SK-N-SH (cell line): ENCODE results near the gene SLC6A3. TPM values are rescaled to one million over a fixed set of nuclear protein-coding genes. Genes with fewer than 3 reads are reported as not detected.

Experiments used
- CTCF ChIA-PET: fragments of 300-600, 350-600 bp; formaldehyde crosslinking; extraction: SDS; loops from one replicate; lab custom pipeline; 2021; lab: Yijun Ruan, JAX
- POLR2A ChIA-PET: fragments of 350-600 bp; sonication (Branson Sonifier 250); formaldehyde crosslinking; extraction: SDS; loops from one replicate; lab custom pipeline; 2020; ENCODE audit warnings: antibody characterized with exemption, inconsistent platforms; lab: Yijun Ruan, JAX
- DNase-seq: peaks from one replicate; pipeline ENCODE4 v3.0.0; 2012
- H2AFZ ChIP-seq: fragments of 200-600 bp; sonication (generic); 2 replicates; pipeline ENCODE4 v1.8.1; 2016; ENCODE audit warnings: antibody characterized with exemption, mild to moderate bottlenecking, low read depth
- H3F3A ChIP-seq: fragments of 200-600 bp; sonication (generic); replicated peaks from 2 replicates; pipeline ENCODE3; 2016; ENCODE audit warnings: antibody characterized with exemption, mild to moderate bottlenecking; ENCODE audit not compliant: insufficient read depth
- H3K27ac ChIP-seq, 2 experiments: fragments of 200-500 bp in 1 of 2; fragments of 200-600 bp in 1 of 2; sonication (Bioruptor generic) in 1 of 2; sonication (generic), shearing (Covaris generic) in 1 of 2; 2 replicates each; pipeline versions ENCODE4 v1.5.1 to v1.6.1; 2014 to 2016; ENCODE audit warnings: low read depth in 2 of 2, inconsistent platforms in 1 of 2, low read length in 1 of 2, mild to moderate bottlenecking in 1 of 2, mixed read lengths in 1 of 2
- H3K27me3 ChIP-seq: fragments of 200-600 bp; sonication (generic), shearing (Covaris generic); 2 replicates; pipeline ENCODE4 v1.6.1; 2016; ENCODE audit warnings: mixed run types; ENCODE audit not compliant: insufficient read depth
- H3K36me3 ChIP-seq, 2 experiments: fragments of 200-500 bp in 1 of 2; fragments of 200-600 bp in 1 of 2; sonication (Bioruptor generic) in 1 of 2; sonication (generic) in 1 of 2; replicated peaks in 1 of 2; 2 replicates each; pipeline versions ENCODE3 to v1.5.1; 2014 to 2016; ENCODE audit warnings: low read length in 1 of 2, mild to moderate bottlenecking in 1 of 2; ENCODE audit not compliant: insufficient read depth in 2 of 2, control insufficient read depth in 1 of 2
- H3K4me1 ChIP-seq, 2 experiments: fragments of 200-500 bp in 1 of 2; fragments of 200-600 bp in 1 of 2; sonication (Bioruptor generic) in 1 of 2; sonication (generic), shearing (Covaris generic) in 1 of 2; 2 replicates each; pipeline versions ENCODE4 v1.5.1 to v1.6.1; 2014 to 2016; ENCODE audit warnings: low read depth in 1 of 2, low read length in 1 of 2, mixed run types in 1 of 2; ENCODE audit not compliant: insufficient read depth in 2 of 2, control insufficient read depth in 1 of 2
- H3K4me2 ChIP-seq: fragments of 200-600 bp; sonication (generic), shearing (Covaris generic); 2 replicates; pipeline ENCODE4 v1.6.1; 2017; ENCODE audit warnings: mixed run types
- H3K4me3 ChIP-seq, 2 experiments: fragments of 200-500 bp in 1 of 2; fragments of 200-600 bp in 1 of 2; sonication (Bioruptor generic) in 1 of 2; sonication (generic), shearing (Covaris generic) in 1 of 2; 2 replicates each; pipeline versions ENCODE4 v1.5.1 to v1.8.1; 2014 to 2016; ENCODE audit warnings: low read depth in 2 of 2, inconsistent platforms in 1 of 2, low read length in 1 of 2, mild to moderate bottlenecking in 1 of 2, mixed read lengths in 1 of 2, moderate library complexity in 1 of 2
- H3K79me2 ChIP-seq: fragments of 200-600 bp; sonication (generic); 2 replicates; pipeline ENCODE4 v1.8.1; 2017; ENCODE audit warnings: mild to moderate bottlenecking; ENCODE audit not compliant: insufficient read depth
- H3K9ac ChIP-seq: fragments of 200-600 bp; sonication (generic); 2 replicates; pipeline ENCODE4 v1.6.1; 2017; ENCODE audit warnings: mixed run types
- H3K9me2 ChIP-seq: fragments of 200-600 bp; sonication (generic); 2 replicates; pipeline ENCODE4 v1.6.1; 2017; ENCODE audit warnings: mixed run types
- H3K9me3 ChIP-seq: fragments of 200-600 bp; sonication (generic); 2 replicates; pipeline ENCODE4 v1.6.1; 2017; ENCODE audit warnings: mixed run types, mild to moderate bottlenecking, moderate library complexity
- H4K20me1 ChIP-seq: fragments of 200-600 bp; sonication (generic); 2 replicates; pipeline ENCODE4 v1.6.1; 2017; ENCODE audit warnings: mild to moderate bottlenecking, mixed run types; ENCODE audit not compliant: insufficient read depth
- FOSL2 ChIP-seq: IDR thresholded peaks from 2 replicates; pipeline ENCODE4 v1.4.0; 2012; ENCODE audit warnings: low read depth, mild to moderate bottlenecking, moderate library complexity, borderline replicate concordance
- GABPA ChIP-seq: IDR thresholded peaks from 2 replicates; pipeline ENCODE4 v1.4.0; 2012; ENCODE audit warnings: low read depth, mild to moderate bottlenecking
- MEF2A ChIP-seq: IDR thresholded peaks from 2 replicates; pipeline ENCODE4 v1.4.0; 2012; ENCODE audit warnings: low read depth, borderline replicate concordance
- MXI1 ChIP-seq: IDR thresholded peaks from 2 replicates; pipeline ENCODE4 v1.6.1; 2012; ENCODE audit warnings: mild to moderate bottlenecking, low read depth, low read length, improper control_type of control experiment
- NRF1 ChIP-seq: IDR thresholded peaks from 2 replicates; pipeline ENCODE4 v1.6.1; 2012; ENCODE audit warnings: low read depth, mild to moderate bottlenecking, low read length
- POLR2AphosphoS5 ChIP-seq: IDR thresholded peaks from 2 replicates; pipeline ENCODE4 v1.6.1; 2012; ENCODE audit warnings: low read depth, low read length
- RAD21 ChIP-seq: IDR thresholded peaks from 2 replicates; pipeline ENCODE4 v1.6.1; 2012; ENCODE audit warnings: mild to moderate bottlenecking, low read length
- RXRA ChIP-seq: IDR thresholded peaks from 2 replicates; pipeline ENCODE4 v1.4.0; 2012; ENCODE audit warnings: low read depth, mild to moderate bottlenecking, borderline replicate concordance
- SMC3 ChIP-seq: IDR thresholded peaks from 2 replicates; pipeline ENCODE4 v1.6.1; 2012; ENCODE audit warnings: low read depth, low read length, improper control_type of control experiment
- TCF12 ChIP-seq: IDR thresholded peaks from 2 replicates; pipeline ENCODE4 v1.4.0; 2012
- TEAD4 ChIP-seq: IDR thresholded peaks from 2 replicates; pipeline ENCODE4 v1.4.0; 2012; ENCODE audit warnings: mild to moderate bottlenecking, borderline replicate concordance; ENCODE audit not compliant: insufficient read depth
- YY1 ChIP-seq: IDR thresholded peaks from 2 replicates; pipeline ENCODE4 v1.4.0; 2012; ENCODE audit warnings: low read depth, mild to moderate bottlenecking
- WGBS: methylation state at CpG from one replicate; pipeline ENCODE4 v1.1.6; 2017; ENCODE audit warnings: low lambda C conversion rate; 5-methylcytosine and 5-hydroxymethylcytosine counted together
- polyA plus RNA-seq, 3 experiments: library from polyadenylated mRNA; depleted of rRNA; stranded (reverse); fragments of >200 nt; gene quantifications; 2 replicates each; pipeline ENCODE4 v1.2.3, GENCODE V29; 2012
- TF ChIP-seq, protein P1 (sequence below): fragments of 150-350 bp; IDR thresholded peaks from 2 replicates; pipeline ENCODE4 v1.6.1; 2017; ENCODE audit warnings: antibody characterized with exemption, low read length, low read depth, borderline replicate concordance
- TF ChIP-seq, protein P2 (sequence below): fragments of 200-600 bp; sonication (generic); IDR thresholded peaks from 2 replicates; pipeline ENCODE4 v1.6.1; 2017; ENCODE audit warnings: antibody characterized with exemption, mild to moderate bottlenecking, moderate library complexity

Gene SLC6A3
- polyA plus RNA-seq, 1 of the 3 experiments (the other 2 are of a cell fraction) = not detected

DNA sequence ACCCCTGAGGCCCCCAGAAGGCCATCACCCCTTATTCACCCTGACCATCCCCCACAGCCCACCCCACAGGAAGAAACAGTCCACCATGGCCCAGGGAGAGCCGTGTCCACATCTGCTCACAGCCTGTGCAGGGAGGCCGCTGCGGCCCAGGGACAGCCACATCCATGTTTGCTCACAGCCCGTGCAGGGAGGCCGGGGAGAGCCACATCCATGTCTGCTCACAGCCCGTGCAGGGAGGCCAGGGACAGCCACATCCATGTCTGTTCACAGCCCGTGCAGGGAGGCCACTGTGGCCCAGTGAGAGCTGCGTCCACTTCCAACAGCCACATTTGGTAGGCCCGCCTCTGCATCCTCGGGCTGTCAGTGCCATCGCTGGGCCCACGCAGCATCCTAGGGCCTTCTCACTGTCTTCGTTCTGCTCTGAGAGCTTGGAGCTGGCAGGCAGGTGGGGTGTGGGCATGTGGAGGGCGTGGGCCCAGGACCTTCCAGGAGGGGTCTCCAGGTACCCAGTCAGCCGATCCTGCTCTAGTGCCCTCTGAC lies 40.4 kb upstream of the SLC6A3 start:
- no peak overlapping the region for H3K4me3 ChIP-seq
- H3K79me2 ChIP-seq = no peaks in the 10 kb centered on the region
- no peaks in the 10 kb centered on the region for H3K9me3 ChIP-seq
- peaks cover 9% of the 10 kb centered on the region; the same call in 1 of the 2 replicates for H4K20me1 ChIP-seq
- H3K27ac ChIP-seq = no peak overlapping the region
- no peaks in the 10 kb centered on the region for H3K27me3 ChIP-seq
- TF ChIP-seq RXRA (no peak), NRF1 (no peak), MEF2A (no peak), YY1 (no peak), GABPA (no peak), POLR2AphosphoS5 (no peak), TCF12 (no peak), RAD21 (no peak)
- TF ChIP-seq, protein P1, sequence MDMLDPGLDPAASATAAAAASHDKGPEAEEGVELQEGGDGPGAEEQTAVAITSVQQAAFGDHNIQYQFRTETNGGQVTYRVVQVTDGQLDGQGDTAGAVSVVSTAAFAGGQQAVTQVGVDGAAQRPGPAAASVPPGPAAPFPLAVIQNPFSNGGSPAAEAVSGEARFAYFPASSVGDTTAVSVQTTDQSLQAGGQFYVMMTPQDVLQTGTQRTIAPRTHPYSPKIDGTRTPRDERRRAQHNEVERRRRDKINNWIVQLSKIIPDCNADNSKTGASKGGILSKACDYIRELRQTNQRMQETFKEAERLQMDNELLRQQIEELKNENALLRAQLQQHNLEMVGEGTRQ = no peak
- no peak overlapping the region for H3K4me2 ChIP-seq
- peaks cover 4 to 39% of the 10 kb centered on the region in 2 experiments for H3K36me3 ChIP-seq
- peaks cover 0 to 3% of the 10 kb centered on the region in 2 experiments; a peak in 1 of 4 replicates for H3K4me1 ChIP-seq
- H2AFZ ChIP-seq = no peak overlapping the region
- H3F3A ChIP-seq = peaks cover 10% of the 10 kb centered on the region
- ChIA-PET CTCF (interaction anchor here (1.5 kb wide), 1 partner anchor 159 kb away, joined by 5 read pairs; no protein-coding TSS in a partner anchor), POLR2A (no interaction called here)
- DNase-seq = no peak
- no peaks in the 10 kb centered on the region for H3K9me2 ChIP-seq
- 95% methylated on average over 4 of the region's 15 CpGs for WGBS
- no peak overlapping the region for H3K9ac ChIP-seq

DNA sequence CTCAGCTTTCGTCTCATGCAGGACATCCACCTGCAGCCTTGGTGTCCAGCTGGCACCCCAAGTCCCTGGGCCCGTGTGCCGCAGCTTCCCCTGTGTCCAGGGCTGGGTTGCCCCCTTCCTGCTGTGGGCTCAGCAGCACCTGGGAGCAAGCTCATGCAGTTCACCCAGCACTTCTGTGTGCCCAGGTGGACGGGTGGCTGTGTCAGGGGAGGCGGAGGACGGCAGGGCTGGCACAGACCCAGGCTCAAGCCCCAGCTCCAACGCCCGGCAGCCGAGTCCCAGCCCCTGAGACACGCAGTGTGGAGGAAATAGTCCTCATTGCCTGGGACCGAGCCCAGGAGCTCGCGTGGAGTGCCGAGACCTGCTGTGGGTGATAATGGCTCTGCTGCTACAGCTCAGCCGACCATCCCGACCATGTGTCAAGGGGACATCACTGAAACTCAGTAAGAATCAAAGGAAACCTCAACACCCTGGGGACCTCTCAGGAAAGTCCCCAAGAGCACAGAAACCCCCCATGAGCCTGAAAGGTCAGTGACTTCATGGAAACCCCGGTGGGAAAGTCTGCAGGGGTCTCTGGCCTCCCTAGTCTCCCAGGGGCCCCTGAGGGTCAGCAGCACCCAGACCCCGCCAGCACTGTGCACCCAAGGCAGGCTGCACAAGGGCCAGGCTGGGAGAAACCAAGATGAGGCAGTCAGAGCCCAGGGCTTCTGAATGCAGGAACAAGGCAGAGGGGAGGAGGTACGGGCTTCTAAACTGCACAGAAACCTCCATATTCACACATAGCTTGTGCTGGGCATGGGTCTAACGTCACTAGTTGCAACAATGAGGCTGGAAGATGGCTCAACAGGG lies 39.7 kb upstream of the SLC6A3 start:
- Histone ChIP-seq H3K79me2 (no peaks in the 10 kb centered on the region), H3K9me2 (no peaks in the 10 kb centered on the region), H3K4me1 (peaks cover 0 to 3% of the 10 kb centered on the region in 2 experiments; a peak in 1 of 4 replicates), H3F3A (peaks cover 9% of the 10 kb centered on the region), H3K27me3 (no peaks in the 10 kb centered on the region), H4K20me1 (peaks cover 10% of the 10 kb centered on the region; the same call in 1 of the 2 replicates), H3K4me2 (no peak overlapping the region), H2AFZ (no peak overlapping the region), H3K27ac (no peak overlapping the region), H3K36me3 (peaks cover under 1 to 40% of the 10 kb centered on the region in 2 experiments), H3K9me3 (no peaks in the 10 kb centered on the region), H3K9ac (no peak overlapping the region), H3K4me3 (no peak overlapping the region)
- ChIA-PET POLR2A (no interaction called here), CTCF (interaction anchor here (0.9 to 2.2 kb wide), 3 partner anchors 160 to 317 kb away, joined by 3 to 8 read pairs (median 5); no protein-coding TSS in a partner anchor)
- WGBS = 96% methylated on average over 17 of the region's 20 CpGs
- TF ChIP-seq TEAD4 = no peak
- TF ChIP-seq MXI1 = no peak
- no peak for TF ChIP-seq RXRA
- no peak for TF ChIP-seq GABPA
- TF ChIP-seq, protein P2, sequence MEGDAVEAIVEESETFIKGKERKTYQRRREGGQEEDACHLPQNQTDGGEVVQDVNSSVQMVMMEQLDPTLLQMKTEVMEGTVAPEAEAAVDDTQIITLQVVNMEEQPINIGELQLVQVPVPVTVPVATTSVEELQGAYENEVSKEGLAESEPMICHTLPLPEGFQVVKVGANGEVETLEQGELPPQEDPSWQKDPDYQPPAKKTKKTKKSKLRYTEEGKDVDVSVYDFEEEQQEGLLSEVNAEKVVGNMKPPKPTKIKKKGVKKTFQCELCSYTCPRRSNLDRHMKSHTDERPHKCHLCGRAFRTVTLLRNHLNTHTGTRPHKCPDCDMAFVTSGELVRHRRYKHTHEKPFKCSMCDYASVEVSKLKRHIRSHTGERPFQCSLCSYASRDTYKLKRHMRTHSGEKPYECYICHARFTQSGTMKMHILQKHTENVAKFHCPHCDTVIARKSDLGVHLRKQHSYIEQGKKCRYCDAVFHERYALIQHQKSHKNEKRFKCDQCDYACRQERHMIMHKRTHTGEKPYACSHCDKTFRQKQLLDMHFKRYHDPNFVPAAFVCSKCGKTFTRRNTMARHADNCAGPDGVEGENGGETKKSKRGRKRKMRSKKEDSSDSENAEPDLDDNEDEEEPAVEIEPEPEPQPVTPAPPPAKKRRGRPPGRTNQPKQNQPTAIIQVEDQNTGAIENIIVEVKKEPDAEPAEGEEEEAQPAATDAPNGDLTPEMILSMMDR = no peak
- TF ChIP-seq FOSL2 = no peak
- TF ChIP-seq SMC3 = no peak
- TF ChIP-seq TCF12 = no peak
- no peak for DNase-seq
